Osteoblast (primary cell): Measurements from ENCODE around the gene SRSF3. TPM values are rescaled to one million over a fixed set of nuclear protein-coding genes. Genes with fewer than 3 reads are reported as not detected.

Experiments used
- DNase-seq: peaks from one replicate; pipeline ENCODE4 v3.0.0; 2011; ENCODE audit warnings: low spot score, mixed read lengths; ENCODE audit not compliant: insufficient read length; ENCODE audit errors: missing footprints
- H2AFZ ChIP-seq: 2 replicates; pipeline ENCODE4 v1.6.0; 2011; ENCODE audit warnings: mild to moderate bottlenecking, low read length
- H3K27ac ChIP-seq: 2 replicates; pipeline ENCODE4 v1.5.1; 2011; ENCODE audit warnings: mild to moderate bottlenecking, low read depth, low read length, moderate library complexity
- H3K27me3 ChIP-seq: 2 replicates; pipeline ENCODE4 v1.6.0; 2012; ENCODE audit warnings: mild to moderate bottlenecking, control low read depth, inconsistent platforms, low read length, moderate library complexity; ENCODE audit not compliant: insufficient read depth
- H3K36me3 ChIP-seq: 2 replicates; pipeline ENCODE4 v1.5.1; 2011; ENCODE audit warnings: mild to moderate bottlenecking, low read length, control low read depth, moderate library complexity; ENCODE audit not compliant: insufficient read depth
- H3K4me1 ChIP-seq: 2 replicates; pipeline ENCODE4 v1.5.1; 2011; ENCODE audit warnings: mild to moderate bottlenecking, low read length, control low read depth, moderate library complexity; ENCODE audit not compliant: insufficient read depth
- H3K4me2 ChIP-seq: 2 replicates; pipeline ENCODE4 v1.6.0; 2011; ENCODE audit warnings: mild to moderate bottlenecking, low read length; ENCODE audit not compliant: insufficient read depth
- H3K4me3 ChIP-seq: fragments of 200-600 bp; sonication (generic); 3 replicates; pipeline ENCODE4 v1.5.1; 2012; ENCODE audit warnings: mild to moderate bottlenecking, low read length, inconsistent platforms; ENCODE audit not compliant: insufficient read depth
- H3K79me2 ChIP-seq: 2 replicates; pipeline ENCODE4 v1.6.0; 2012; ENCODE audit warnings: mild to moderate bottlenecking, low read length, control low read depth, inconsistent platforms; ENCODE audit not compliant: insufficient read depth
- H3K9me3 ChIP-seq: 2 replicates; pipeline ENCODE4 v1.5.1; 2011; ENCODE audit warnings: low read depth, low read length, control low read depth
- H4K20me1 ChIP-seq: 2 replicates; pipeline ENCODE4 v1.6.0; 2012; ENCODE audit warnings: mild to moderate bottlenecking, low read length, control low read depth; ENCODE audit not compliant: insufficient read depth
- total RNA-seq: library from RNA; depleted of rRNA; stranded (reverse); fragments of >200 nt; gene quantifications from 2 replicates; pipeline ENCODE4 v1.2.3, GENCODE V29; 2012
- TF ChIP-seq, protein P1 (sequence below): IDR thresholded peaks from 2 replicates; pipeline ENCODE4 v1.5.1; 2011; ENCODE audit warnings: mild to moderate bottlenecking, low read depth, low read length, moderate library complexity; ENCODE audit errors: extremely low read depth

SRSF3 gene
- total RNA-seq, 1 donor: 289 TPM

DNA sequence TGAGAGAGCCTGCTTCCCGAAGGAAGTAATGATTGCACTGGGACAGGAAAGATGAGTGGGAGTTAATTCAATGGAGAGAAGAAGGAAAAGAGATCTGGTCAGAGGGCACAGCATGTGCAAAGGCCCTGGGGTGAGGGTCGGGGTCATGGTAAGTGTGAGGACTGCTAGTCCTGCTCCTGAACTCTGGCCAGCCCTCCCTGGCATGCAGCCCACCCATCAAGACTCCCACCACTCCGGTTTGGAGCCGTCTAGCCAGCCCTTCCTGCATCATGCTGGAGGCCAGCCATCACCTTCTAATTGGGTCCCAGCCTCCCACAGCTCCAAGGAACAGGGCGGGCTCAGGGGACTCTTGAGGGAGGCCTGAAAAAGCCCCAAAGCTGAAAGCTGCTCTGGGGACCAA, 42.1 kb downstream of the SRSF3 start:
- Histone ChIP-seq H3K9me3 (no peaks in the 10 kb centered on the region), H3K4me1 (peaks cover 13% of the 10 kb centered on the region), H3K36me3 (no peaks in the 10 kb centered on the region), H4K20me1 (no peaks in the 10 kb centered on the region), H2AFZ (no peak overlapping the region), H3K4me3 (no peak overlapping the region), H3K27me3 (no peaks in the 10 kb centered on the region), H3K4me2 (no peak overlapping the region), H3K79me2 (no peaks in the 10 kb centered on the region), H3K27ac (no peak overlapping the region)
- no peak for DNase-seq
- TF ChIP-seq, protein P1, sequence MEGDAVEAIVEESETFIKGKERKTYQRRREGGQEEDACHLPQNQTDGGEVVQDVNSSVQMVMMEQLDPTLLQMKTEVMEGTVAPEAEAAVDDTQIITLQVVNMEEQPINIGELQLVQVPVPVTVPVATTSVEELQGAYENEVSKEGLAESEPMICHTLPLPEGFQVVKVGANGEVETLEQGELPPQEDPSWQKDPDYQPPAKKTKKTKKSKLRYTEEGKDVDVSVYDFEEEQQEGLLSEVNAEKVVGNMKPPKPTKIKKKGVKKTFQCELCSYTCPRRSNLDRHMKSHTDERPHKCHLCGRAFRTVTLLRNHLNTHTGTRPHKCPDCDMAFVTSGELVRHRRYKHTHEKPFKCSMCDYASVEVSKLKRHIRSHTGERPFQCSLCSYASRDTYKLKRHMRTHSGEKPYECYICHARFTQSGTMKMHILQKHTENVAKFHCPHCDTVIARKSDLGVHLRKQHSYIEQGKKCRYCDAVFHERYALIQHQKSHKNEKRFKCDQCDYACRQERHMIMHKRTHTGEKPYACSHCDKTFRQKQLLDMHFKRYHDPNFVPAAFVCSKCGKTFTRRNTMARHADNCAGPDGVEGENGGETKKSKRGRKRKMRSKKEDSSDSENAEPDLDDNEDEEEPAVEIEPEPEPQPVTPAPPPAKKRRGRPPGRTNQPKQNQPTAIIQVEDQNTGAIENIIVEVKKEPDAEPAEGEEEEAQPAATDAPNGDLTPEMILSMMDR: no peak

DNA sequence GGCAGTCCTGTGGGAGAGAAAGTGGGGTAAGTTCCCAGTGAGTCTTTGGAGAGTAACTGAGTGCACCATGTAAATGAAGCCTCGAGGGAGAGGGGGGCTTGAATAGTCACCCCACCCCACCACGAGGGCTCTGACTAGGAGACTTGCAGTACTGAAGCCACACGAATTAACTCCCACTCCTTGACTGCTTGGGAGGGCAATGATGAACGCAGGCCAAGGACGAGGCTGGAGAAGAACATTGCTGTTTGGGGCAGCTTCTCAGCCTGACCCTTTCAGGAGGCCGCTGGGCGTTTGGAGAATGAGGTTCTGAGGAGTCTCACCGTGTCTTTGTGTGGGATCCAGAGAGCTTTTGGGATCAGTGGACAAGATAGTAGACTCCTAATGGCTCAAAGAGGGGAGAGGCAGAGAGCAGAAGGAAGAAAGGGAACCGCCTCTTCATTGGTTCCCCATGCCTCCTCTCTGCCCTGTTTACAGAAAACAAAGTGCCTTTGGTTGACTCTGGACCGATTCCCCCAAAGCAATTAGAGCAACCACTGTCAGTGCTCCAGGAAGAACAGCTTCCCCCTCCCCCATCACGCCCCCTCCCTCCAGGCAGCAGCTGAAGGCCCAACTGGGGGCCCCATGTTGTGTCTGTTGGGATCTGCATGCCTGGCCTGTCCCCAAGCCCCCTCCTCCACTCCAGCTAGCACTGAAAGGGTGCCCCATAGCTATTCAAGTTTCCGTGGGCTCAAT, 42.7 kb downstream of the SRSF3 start:
- H4K20me1 ChIP-seq: no peaks in the 10 kb centered on the region
- no peaks in the 10 kb centered on the region for H3K9me3 ChIP-seq
- peaks cover 13% of the 10 kb centered on the region for H3K4me1 ChIP-seq
- H2AFZ ChIP-seq: no peak overlapping the region
- H3K27ac ChIP-seq: no peak overlapping the region
- H3K79me2 ChIP-seq: no peaks in the 10 kb centered on the region
- H3K4me3 ChIP-seq: no peak overlapping the region
- DNase-seq: no peak
- no peak overlapping the region for H3K4me2 ChIP-seq
- H3K27me3 ChIP-seq: no peaks in the 10 kb centered on the region
- H3K36me3 ChIP-seq: no peaks in the 10 kb centered on the region
- TF ChIP-seq, protein P1: no peak

DNA sequence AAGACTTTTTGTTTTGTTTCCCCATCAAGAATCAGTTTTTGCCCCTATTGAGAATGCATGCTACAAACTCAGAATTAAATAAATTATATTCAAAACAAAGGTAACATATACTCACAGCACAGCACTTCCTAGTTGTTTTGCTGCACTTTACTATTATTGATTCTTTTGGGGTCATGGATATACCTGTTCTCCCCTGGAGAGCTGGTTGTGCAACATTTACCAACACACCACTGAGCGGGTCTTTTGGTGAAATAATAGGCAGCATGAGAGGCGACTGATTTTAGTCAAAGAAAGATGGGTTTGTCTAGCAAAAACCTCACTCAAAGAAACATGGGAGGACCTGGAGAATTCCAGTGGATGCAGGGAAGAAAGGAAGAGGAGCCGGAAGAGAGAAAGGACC, 44.4 kb downstream of the SRSF3 start:
- DNase-seq: no peak
- Histone ChIP-seq H3K79me2 (no peaks in the 10 kb centered on the region), H3K27ac (no peak overlapping the region), H3K27me3 (no peaks in the 10 kb centered on the region), H2AFZ (no peak overlapping the region), H3K4me3 (no peak overlapping the region), H3K9me3 (no peaks in the 10 kb centered on the region), H4K20me1 (peaks cover 4% of the 10 kb centered on the region), H3K4me2 (no peak overlapping the region), H3K36me3 (no peaks in the 10 kb centered on the region), H3K4me1 (peaks cover 22% of the 10 kb centered on the region)
- TF ChIP-seq, protein P1: no peak

DNA sequence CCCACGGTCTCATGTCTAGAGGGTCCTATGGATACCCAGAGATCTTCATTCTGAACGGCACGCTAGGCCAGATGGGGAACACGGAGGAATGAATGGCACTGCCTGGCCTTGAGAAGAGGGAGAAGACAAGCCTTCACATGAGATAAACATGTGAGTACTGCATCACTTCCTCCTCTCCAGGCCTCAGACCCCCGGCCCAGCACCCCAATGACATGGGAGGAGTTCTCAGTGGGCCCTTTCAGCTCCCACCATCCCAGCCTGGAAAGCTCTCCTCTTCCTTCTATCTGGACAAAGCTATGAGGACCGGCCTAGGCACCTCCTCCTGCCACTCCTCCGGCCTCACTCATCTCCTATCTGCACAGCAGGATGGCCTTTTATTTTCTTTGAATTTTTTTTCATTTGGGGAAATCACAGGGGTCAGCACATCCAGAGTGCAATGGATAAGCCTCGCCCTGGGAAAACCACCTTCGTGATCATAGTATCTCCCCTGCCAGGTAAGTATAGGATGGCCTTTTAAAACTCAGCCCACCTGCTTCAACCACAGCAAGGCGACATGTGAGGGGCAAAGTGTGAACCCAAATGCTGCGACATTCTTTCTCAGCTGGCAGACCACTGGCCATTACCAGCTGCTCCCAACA, 45.1 kb downstream of the SRSF3 start:
- no peaks in the 10 kb centered on the region for H3K27me3 ChIP-seq
- H3K9me3 ChIP-seq: no peaks in the 10 kb centered on the region
- no peak overlapping the region for H2AFZ ChIP-seq
- no peak for DNase-seq
- H3K27ac ChIP-seq: no peak overlapping the region
- no peak overlapping the region for H3K4me3 ChIP-seq
- H4K20me1 ChIP-seq: peaks cover 4% of the 10 kb centered on the region
- H3K4me1 ChIP-seq: peaks cover 25% of the 10 kb centered on the region
- H3K4me2 ChIP-seq: no peak overlapping the region
- no peaks in the 10 kb centered on the region for H3K79me2 ChIP-seq
- H3K36me3 ChIP-seq: no peaks in the 10 kb centered on the region
- TF ChIP-seq, protein P1: no peak
